GM19452 (cell line): ENCODE measurements around the gene TRIM29.
"Not testable (repeated sequence)": the region's sequence is repeated elsewhere in the genome, so short reads cannot be mapped to it uniquely, and the experiment has no call there.

Source experiments
- ATAC-seq: cut with Tn5 transposase; IDR thresholded peaks from one replicate; pipeline ENCODE4 v1.9.1; 2021; ENCODE audit not compliant: unreplicated experiment

Gene TRIM29

DNA sequence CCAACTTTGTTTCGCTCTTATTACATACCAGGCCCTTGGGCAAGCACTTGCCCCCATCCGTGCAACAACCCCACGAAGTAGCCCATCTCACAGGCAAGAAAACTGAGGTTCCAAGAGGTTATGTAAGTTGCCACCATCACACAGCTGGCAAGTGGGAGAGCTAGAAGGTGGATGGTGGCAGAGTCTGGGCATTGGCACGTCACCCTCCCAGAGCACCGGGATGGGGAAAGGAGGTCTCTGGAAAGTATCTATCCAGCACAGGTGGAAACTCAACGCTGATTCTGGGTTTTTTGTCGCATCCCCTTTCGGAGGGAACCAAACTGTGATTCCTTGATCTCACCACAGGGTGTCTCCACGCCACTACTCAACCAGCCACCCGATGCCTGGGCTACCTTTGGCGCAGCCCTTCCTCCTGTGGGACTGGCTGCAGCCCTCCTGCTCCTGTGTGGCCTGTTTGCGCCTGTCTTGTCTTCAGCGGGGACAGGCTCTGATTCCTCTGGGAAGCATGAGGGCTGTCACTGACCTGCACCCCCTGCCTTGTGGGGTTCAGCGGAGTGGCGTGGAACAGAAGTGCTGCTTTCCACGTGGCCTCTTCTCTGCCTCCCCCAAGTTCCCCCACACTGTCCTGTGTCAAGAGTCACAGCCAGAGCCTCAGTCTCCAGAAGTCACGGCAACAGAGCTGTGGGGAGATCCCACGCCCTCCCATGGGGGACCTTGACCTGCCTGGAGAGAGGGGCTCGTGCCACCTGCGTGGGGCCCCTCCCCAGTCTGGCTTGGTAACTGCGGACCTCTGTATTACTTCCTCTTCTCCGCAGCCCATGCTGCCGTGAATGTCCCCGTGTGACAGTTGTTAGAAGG is 34.4 kb upstream of the TRIM29 start:
- ATAC-seq, result no peak

DNA sequence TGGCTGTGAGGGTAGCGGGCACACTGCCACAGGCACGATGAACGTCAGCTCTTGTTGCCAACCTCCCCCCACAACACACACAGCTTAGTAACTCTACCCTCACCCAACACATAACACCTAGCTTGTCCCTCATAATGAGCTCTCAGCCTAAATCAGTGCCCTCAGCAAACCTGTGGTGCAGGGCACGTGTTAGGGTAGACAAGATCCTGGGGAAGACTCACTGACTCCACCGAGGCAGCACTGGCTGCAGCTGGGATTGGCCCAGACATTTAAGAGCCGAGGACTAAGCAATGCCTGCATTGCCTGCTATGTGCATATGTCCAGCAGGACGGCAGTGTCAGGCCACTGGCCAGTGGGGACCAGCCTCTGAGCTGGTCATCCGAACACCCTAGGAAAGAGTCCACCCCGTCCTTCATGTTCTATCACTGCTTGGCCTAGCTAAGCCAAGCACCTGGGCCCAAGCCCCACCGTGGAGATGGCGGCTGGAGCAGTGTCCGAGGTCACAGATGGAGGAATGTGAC is 32.9 kb upstream of the TRIM29 start:
- no peak for ATAC-seq

DNA sequence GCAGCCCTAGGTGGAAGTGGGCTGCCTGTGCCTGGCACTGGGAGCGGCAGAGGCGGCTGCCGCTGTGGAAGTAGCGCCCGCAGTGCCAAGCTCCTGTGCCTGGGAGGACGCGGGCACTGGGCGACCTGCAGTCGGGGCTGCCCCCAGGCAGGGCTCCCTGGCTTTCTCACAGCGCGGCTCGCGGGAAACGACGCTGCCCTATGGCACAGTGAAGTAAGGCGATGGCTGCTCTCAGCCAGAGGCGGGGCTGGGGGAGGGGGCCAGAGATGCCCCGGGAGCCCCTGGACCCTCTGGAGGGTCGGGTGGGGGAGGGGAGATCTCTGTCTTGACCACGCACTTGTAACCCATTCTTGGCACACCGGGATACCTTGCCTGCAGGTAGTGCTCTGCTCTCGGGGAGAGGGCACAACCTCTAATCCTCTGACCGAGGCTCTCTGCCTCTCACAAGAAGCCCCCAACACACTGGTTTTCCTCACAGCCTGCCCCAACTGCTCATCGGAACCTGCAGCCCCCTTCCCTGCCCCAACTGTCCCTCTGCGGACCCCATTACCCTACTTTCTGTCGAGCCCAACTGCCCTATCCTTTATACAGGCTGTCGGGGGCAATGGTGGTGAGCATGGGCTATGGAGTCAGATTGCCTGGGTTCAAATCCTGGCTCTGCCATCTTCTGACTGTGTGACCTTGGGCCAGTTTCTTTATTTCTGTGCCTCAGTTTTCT is 32.2 kb upstream of the TRIM29 start:
- no peak for ATAC-seq

DNA sequence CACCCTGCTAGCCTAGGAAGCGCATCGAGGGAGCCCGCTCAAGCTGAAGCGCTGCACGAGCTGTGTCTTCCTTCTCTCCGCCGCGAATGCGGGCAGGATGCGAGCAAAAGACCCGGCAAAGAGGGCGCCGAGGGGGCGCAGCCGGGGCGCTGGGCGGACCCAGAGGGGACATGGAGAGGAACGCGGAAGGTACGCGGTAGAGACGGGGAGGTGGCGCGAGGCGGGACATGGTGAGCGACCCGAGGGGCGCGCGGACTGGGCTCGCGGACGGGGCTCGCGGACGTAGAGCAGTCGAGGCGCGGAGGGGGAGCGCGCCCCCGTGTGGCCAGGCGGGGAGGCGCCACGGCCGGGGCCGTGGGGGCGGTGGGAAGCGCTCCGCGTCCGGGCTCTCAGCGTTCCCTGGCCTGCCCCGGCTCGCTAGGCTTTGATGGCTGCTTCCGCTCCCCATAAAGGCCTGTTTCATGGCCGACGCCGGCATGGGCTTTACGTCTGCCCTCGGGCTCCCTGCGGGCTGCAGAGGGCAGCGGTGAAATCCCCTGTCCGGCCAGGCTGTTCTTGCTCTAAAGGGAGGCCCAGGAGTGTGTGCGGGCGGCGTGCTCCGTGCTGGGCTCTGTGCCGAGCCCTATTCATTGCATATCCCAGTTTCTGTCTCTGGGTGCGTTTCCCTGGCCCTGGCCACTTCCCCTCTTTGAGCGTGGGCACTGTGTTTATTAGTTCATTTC is 31.2 kb upstream of the TRIM29 start:
- no peak for ATAC-seq

DNA sequence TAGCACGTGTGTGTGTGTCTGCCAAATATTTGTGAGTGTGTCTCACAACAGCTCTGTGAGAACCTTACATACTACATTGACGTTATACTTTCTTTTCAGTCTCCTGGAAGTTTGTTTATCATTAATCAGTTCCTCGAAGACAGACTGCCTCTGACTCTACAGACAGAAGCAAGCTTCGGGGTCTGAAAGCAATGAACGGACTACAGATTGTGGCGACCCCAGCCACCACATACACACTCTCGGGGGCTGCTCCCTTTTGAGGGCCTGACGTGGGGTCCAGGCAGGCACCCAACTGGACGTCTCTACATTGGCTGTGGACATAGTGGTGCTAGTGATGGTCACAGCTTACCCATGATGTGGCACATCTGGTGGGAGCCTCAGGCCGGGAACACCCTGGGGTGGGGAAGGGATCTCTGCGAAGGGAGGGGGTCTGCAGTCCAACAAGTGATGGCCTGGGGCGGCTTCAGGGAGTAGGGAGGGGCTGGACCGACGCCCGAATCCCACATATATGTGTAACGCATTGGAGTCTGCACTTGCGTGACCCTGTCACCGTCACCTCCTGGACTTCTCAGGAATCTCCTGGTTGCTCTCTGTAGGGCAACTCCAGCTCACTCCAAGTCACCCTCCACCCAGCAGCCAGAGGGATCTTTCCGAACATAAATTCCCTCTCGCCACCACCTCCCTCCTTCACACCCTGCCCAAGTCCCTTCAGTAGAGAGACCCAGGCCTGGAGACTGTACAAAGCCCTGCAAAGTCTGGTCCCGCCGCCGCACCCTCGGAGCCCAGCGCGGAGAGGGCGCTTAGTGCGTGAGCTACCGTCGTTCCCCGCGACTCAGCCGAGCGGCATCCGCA is 30.4 kb upstream of the TRIM29 start:
- ATAC-seq, result no peak

DNA sequence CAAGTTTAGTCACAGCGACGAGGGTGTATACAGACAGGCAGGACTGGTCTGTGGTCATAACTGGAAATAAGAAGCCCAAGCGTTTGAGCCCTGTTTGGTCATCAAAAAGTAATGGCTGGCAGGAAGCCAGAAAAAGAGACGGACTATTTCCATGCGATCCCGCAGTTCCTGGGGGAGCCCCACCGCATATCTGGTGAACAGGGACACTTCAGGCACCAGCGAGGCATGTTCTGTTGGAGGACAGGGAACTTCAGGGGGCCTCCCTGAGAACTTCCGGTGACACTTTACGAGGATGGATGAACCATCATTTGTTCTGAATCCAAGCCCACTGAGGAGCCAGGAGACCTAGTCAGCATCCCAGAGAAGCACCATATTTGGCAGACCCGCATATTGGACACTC is 29.7 kb upstream of the TRIM29 start:
- ATAC-seq, result no peak

DNA sequence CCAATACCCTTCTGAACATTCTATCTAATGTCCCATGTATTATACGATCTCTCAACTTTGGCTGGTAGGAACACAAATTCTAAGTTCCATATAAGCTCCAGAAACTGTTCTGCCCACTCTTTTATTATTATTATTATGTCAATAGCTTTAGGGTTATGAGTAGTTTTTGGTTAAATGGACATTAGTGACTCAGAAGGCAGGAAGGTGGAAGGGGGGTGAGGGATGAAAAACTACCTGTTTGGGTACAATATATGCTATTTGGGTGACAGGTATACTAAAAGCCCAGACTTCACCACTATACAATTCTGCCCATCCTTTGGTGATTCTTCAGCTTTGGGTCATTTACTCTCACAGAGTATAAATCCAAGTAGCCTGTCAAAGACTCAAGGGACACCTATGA is 22.5 kb upstream of the TRIM29 start:
- no peak for ATAC-seq

DNA sequence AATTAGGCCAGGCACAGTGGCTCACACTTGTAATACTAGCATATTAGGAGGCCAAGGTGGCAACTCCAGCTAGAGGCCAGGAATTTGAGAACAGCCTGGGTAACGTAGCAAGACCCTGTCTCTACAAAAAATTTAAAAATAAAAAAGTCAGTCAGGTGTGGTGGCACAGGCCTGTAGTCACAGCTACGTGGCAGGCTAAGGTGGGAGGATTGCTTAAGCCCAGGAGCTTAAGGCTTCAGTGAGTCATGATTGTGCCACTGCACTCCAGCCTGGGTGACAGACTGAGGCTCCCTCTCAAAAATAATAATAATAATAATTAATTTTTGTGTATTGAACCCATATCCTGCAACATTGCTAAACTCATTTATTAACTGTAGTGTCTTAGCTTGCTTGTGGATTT is 15.3 kb upstream of the TRIM29 start:
- no peak for ATAC-seq

DNA sequence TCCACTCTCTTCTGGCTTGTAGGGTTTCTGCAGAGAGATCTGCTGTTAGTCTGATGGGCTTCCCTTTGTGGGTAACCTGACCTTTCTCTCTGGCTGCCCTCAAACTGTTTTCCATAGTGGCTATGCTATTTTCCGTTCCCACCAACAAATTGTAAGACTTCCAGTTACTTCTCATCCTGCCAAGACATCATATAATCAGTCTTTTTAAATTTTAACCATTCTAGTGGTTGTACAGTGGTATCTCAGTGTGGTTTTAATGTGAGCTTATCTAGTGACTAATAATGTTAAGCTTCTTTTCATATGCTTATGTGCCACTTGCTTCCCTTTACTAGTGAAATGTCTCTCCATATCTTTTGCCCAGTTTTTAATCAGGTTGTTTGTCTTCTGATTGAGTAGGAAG is 13.6 kb upstream of the TRIM29 start:
- ATAC-seq, result no peak

DNA sequence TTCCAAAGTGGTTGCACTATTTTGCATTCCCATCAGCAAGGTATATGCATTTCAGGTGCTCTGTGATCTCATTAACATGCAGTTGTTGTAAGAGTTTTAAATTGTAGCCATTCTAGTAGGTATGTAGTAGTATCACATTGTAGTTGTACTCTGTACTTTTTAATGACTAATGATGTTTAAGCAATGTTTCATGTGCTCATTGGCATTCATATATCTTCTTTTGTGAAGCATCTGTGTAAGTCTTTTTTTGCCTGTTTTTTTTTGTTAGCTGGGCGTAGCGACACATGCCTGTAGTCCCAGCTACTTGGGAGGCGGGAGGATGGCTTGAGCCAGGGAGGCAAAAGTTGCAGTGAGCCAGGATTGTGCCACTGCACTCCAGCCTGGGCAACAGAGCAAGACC is 11.3 kb upstream of the TRIM29 start:
- ATAC-seq, result no peak

DNA sequence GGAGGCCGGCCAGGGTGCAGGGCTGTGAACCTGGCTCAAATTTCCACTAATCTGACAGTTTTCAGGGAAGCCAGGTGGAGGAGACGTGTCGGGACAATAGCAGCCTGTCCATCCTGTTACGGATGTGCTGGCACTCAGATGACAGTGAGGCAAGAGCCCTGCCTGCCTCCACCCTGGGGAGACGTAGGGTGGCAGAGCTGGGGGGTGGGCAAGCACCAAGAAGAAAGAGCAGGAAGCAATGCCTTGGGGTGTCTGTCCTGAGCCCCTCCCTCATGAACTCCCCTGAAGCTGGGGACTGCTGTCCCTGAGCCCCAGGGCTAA is 10.0 kb upstream of the TRIM29 start:
- no peak for ATAC-seq

DNA sequence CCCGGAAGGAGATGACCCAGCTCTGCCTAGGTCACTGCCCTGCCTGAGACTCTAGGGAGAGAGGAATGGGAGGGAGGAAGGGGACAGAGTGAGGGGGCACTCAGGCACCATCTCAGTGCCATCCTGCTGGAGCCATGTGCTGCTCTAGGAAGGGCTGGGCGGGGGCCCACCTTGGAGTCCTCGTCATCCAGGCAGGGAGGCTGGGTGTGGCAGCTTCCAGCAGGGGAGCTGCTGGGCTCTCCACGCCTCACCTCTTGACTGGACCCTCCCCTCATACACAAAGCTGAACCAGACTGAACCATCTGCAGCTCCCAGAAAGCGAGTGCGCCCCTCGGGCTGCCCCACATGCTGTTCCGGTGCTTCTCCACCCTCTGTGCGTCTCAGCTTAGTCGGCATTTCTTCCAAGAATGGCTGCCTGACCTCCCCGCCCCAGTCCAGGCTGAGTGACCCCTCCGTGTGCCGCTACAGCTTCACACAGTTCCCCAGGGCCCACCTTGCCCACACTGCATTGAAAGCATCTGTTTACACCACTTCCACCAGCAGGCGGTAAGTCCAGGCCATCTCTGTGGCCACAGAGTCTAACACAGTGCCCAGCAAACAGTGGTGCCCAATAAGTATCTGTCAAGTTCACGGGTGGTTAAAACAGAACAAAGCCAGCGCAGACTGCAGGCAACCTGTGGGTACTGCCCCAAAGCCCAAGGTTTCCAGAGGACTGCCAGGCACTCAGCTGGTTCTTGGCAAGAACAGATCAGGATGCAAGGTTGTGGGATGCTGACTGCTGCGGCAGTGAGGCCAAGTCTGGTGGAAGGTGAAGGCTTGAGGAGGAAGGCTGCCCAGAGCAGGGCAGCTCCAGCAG is 9.4 kb upstream of the TRIM29 start:
- no peak for ATAC-seq

DNA sequence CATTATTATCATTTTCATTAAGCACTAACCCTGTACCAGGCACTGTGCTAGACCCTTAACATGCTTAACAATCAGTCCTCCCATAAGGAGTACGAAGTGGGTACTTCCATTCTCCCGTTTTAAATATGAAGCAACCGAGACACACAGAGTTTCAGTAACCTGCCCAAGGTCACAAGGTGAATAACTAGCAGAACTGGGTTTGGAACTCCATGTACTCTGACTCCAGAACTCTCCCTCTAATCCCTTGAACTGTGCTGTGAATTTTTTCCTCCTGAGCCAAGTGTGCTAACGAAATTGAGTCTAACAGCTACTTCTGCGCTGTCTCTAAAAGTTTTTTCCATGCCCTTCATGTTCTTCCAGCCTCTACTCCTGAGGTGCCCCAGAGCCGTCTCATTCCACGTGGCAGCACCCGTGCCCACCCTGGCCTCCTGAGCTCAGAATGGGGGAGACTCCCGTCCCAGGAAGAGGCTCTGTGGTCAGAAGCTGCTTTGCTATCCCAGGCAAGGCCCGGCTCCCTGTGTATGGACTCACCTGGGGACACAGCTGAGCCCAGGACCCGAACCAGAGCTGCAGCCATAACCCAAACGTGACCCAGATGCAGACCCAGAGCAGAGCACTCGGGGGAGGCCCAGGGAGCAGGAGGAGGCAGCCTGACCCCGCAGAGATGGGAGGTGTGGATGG is 8.6 kb upstream of the TRIM29 start:
- no peak for ATAC-seq

DNA sequence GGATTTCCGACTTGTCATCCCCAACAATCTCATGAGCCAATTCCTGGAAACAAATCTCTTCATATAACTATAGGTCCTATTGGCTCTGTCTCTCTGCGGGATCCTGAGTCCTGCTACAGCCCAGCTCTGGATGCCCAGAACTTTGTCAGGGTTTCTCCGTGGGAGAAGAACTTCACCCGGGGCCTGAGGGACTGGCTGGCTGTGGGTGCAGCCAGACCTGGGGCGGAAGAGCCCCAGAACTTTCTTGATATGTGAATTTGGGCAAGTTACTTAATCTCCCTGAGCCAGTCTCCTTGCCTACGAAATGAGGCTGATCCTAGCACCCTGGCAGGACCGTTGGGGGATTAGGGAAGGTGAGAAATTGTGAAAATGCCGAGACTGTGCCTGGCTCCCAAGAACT is 6.6 kb upstream of the TRIM29 start:
- no peak for ATAC-seq

DNA sequence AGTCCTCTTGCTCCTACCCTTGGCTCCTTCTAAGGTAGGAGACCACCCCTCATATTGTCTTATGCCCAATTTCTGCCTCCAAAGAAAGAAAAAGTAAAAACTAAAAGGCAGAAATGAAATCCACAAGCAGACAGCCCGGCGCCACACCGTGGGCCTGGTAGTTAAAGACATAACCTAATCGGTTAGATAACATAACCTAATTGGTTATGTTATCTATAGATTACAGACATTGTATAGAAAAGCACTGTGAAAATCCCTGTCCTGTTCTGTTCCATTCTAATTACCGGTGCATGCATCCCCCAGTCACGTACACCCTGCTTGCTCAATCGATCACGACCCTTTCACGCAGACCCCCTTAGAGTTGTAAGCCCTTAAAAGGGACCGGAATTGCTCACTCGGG is 5.6 kb upstream of the TRIM29 start:
- ATAC-seq, result not testable (repeated sequence)

DNA sequence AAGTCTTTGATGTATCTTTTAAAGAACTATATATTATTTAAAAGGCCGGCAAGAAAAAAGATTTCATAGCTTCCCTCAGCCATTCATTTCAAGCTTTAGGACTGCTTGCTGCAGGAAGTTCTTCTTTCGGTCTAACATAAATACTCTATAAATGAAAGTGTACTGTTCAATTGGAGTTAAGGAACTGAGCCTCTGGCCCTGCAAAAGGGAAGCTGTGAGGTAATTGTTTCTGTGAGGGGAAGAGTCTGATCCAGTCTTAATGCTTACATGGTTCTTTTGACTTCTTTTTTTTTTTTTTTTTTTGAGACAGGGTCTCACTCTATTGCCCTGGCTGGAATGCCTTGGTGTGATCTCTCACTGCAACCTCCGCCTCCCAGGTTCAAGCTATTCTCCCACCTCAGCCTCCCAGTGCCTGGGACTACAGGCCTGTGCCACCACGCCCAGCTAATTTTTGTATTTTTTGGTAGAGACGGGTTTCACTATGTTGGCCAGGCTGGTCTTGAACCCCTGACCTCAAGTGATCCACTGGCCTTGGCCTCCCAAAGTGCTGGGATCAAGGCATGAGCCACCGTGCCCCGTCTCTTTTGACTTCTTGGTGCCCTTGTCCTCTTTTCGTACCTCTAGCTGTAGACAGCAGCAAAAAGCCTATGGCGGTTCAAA is 4.7 kb upstream of the TRIM29 start:
- ATAC-seq, result no peak

DNA sequence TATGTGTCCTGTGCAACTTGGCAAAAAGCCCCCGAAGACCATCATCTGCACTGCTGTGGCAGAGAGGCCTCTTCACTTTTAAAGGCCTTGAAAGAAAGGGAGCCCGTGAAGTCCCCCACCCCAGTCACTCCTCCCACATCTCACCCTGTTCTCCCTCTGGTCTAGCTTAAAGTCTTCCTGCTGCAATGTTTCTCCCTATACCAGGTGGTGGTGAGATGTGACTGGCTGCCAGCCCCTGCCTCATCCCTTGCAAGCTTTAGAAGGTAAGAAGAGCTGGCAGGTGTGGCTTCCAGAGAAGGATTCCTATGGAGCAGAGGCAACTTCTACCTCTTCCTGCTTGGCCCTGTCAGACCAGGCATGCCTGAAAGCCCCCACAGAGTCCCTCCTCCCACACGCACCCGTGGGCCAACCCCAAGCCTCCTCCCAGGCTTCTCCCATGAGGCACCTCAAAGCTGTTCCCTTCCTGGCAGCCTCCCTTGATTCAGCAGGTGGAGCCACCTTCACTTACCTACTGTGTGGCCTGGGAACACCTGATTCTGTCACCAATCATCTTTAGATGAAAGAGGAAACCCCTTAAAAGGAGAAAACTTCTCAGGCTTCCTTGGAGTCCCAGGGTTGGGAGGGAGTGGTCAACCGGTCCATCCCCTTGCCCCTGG is 4.0 kb upstream of the TRIM29 start:
- ATAC-seq, result no peak

DNA sequence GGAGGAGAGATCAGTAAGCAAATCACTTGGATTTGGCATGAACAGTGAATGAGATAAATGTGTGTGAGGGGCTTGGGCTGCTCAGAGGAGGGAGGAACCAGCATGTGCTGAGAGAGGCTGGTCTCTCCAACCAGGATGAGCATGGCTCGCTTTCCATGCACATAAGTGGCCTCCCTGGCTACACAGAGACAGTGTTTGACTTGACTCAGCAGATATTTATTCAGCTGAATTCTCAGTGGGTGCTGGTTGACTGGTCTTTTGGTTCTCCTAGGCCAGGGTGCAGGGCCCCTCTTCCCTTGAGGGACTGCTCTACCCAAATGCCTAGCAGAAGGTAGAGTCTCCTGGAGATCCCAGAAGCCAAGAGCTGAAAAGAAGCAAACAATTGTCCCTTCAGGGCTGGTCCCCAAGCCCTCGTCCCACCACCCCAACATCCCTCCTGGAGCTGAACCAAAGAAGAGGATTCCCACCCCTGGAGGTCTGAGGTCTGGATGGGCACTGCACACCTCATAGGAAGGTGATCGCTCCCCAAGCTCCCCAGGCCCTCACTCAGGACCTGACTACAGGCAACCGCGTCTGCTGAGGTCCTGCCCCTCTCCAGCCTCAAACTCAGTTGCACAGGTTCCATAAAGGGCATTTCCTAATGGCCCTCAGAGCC is 3.3 kb upstream of the TRIM29 start:
- no peak for ATAC-seq
